SK-N-SH (cell line): ENCODE data around the gene SPCS3. TPM values are rescaled to one million over a fixed set of nuclear protein-coding genes. Genes with fewer than 3 reads are reported as not detected.
"Not testable (repeated sequence)": the region's sequence is repeated elsewhere in the genome, so short reads cannot be mapped to it uniquely, and the experiment has no call there.

Experiments
- CTCF ChIA-PET: fragments of 300-600, 350-600 bp; formaldehyde crosslinking; extraction: SDS; loops from one replicate; lab custom pipeline; 2021; lab: Yijun Ruan, JAX
- POLR2A ChIA-PET: fragments of 350-600 bp; sonication (Branson Sonifier 250); formaldehyde crosslinking; extraction: SDS; loops from one replicate; lab custom pipeline; 2020; ENCODE audit warnings: antibody characterized with exemption, inconsistent platforms; lab: Yijun Ruan, JAX
- DNase-seq: peaks from one replicate; pipeline ENCODE4 v3.0.0; 2012
- H2AFZ ChIP-seq: fragments of 200-600 bp; sonication (generic); 2 replicates; pipeline ENCODE4 v1.8.1; 2016; ENCODE audit warnings: antibody characterized with exemption, mild to moderate bottlenecking, low read depth
- H3F3A ChIP-seq: fragments of 200-600 bp; sonication (generic); replicated peaks from 2 replicates; pipeline ENCODE3; 2016; ENCODE audit warnings: antibody characterized with exemption, mild to moderate bottlenecking; ENCODE audit not compliant: insufficient read depth
- H3K27ac ChIP-seq, 2 experiments: fragments of 200-500 bp in 1 of 2; fragments of 200-600 bp in 1 of 2; sonication (Bioruptor generic) in 1 of 2; sonication (generic), shearing (Covaris generic) in 1 of 2; 2 replicates each; pipeline versions ENCODE4 v1.5.1 to v1.6.1; 2014 to 2016; ENCODE audit warnings: low read depth in 2 of 2, inconsistent platforms in 1 of 2, low read length in 1 of 2, mild to moderate bottlenecking in 1 of 2, mixed read lengths in 1 of 2
- H3K27me3 ChIP-seq: fragments of 200-600 bp; sonication (generic), shearing (Covaris generic); 2 replicates; pipeline ENCODE4 v1.6.1; 2016; ENCODE audit warnings: mixed run types; ENCODE audit not compliant: insufficient read depth
- H3K36me3 ChIP-seq, 2 experiments: fragments of 200-500 bp in 1 of 2; fragments of 200-600 bp in 1 of 2; sonication (Bioruptor generic) in 1 of 2; sonication (generic) in 1 of 2; replicated peaks in 1 of 2; 2 replicates each; pipeline versions ENCODE3 to v1.5.1; 2014 to 2016; ENCODE audit warnings: low read length in 1 of 2, mild to moderate bottlenecking in 1 of 2; ENCODE audit not compliant: insufficient read depth in 2 of 2, control insufficient read depth in 1 of 2
- H3K4me1 ChIP-seq, 2 experiments: fragments of 200-500 bp in 1 of 2; fragments of 200-600 bp in 1 of 2; sonication (Bioruptor generic) in 1 of 2; sonication (generic), shearing (Covaris generic) in 1 of 2; 2 replicates each; pipeline versions ENCODE4 v1.5.1 to v1.6.1; 2014 to 2016; ENCODE audit warnings: low read depth in 1 of 2, low read length in 1 of 2, mixed run types in 1 of 2; ENCODE audit not compliant: insufficient read depth in 2 of 2, control insufficient read depth in 1 of 2
- H3K4me2 ChIP-seq: fragments of 200-600 bp; sonication (generic), shearing (Covaris generic); 2 replicates; pipeline ENCODE4 v1.6.1; 2017; ENCODE audit warnings: mixed run types
- H3K4me3 ChIP-seq, 2 experiments: fragments of 200-500 bp in 1 of 2; fragments of 200-600 bp in 1 of 2; sonication (Bioruptor generic) in 1 of 2; sonication (generic), shearing (Covaris generic) in 1 of 2; 2 replicates each; pipeline versions ENCODE4 v1.5.1 to v1.8.1; 2014 to 2016; ENCODE audit warnings: low read depth in 2 of 2, inconsistent platforms in 1 of 2, low read length in 1 of 2, mild to moderate bottlenecking in 1 of 2, mixed read lengths in 1 of 2, moderate library complexity in 1 of 2
- H3K79me2 ChIP-seq: fragments of 200-600 bp; sonication (generic); 2 replicates; pipeline ENCODE4 v1.8.1; 2017; ENCODE audit warnings: mild to moderate bottlenecking; ENCODE audit not compliant: insufficient read depth
- H3K9ac ChIP-seq: fragments of 200-600 bp; sonication (generic); 2 replicates; pipeline ENCODE4 v1.6.1; 2017; ENCODE audit warnings: mixed run types
- H3K9me2 ChIP-seq: fragments of 200-600 bp; sonication (generic); 2 replicates; pipeline ENCODE4 v1.6.1; 2017; ENCODE audit warnings: mixed run types
- H3K9me3 ChIP-seq: fragments of 200-600 bp; sonication (generic); 2 replicates; pipeline ENCODE4 v1.6.1; 2017; ENCODE audit warnings: mixed run types, mild to moderate bottlenecking, moderate library complexity
- H4K20me1 ChIP-seq: fragments of 200-600 bp; sonication (generic); 2 replicates; pipeline ENCODE4 v1.6.1; 2017; ENCODE audit warnings: mild to moderate bottlenecking, mixed run types; ENCODE audit not compliant: insufficient read depth
- CHD2 ChIP-seq: fragments of 150-350 bp; IDR thresholded peaks from 2 replicates; pipeline ENCODE4 v1.6.1; 2018; ENCODE audit warnings: low read length; ENCODE audit not compliant: partially characterized antibody
- EZH2phosphoT487 ChIP-seq: fragments of 200-600 bp; sonication (generic); IDR thresholded peaks from 2 replicates; pipeline ENCODE4 v1.6.1; 2017; ENCODE audit warnings: low read depth, mixed run types, mild to moderate bottlenecking, antibody characterized with exemption, moderate library complexity, borderline replicate concordance
- MEF2A ChIP-seq: IDR thresholded peaks from 2 replicates; pipeline ENCODE4 v1.4.0; 2012; ENCODE audit warnings: low read depth, borderline replicate concordance
- MXI1 ChIP-seq: IDR thresholded peaks from 2 replicates; pipeline ENCODE4 v1.6.1; 2012; ENCODE audit warnings: mild to moderate bottlenecking, low read depth, low read length, improper control_type of control experiment
- POLR2AphosphoS5 ChIP-seq: IDR thresholded peaks from 2 replicates; pipeline ENCODE4 v1.6.1; 2012; ENCODE audit warnings: low read depth, low read length
- RAD21 ChIP-seq: IDR thresholded peaks from 2 replicates; pipeline ENCODE4 v1.6.1; 2012; ENCODE audit warnings: mild to moderate bottlenecking, low read length
- WGBS: methylation state at CpG from one replicate; pipeline ENCODE4 v1.1.6; 2017; ENCODE audit warnings: low lambda C conversion rate; 5-methylcytosine and 5-hydroxymethylcytosine counted together
- polyA plus RNA-seq, 3 experiments: library from polyadenylated mRNA; depleted of rRNA; stranded (reverse); fragments of >200 nt; gene quantifications; 2 replicates each; pipeline ENCODE4 v1.2.3, GENCODE V29; 2012
- TF ChIP-seq, protein P1 (sequence below): fragments of 150-350 bp; IDR thresholded peaks from 2 replicates; pipeline ENCODE4 v1.6.1; 2016; ENCODE audit warnings: mild to moderate bottlenecking, low read depth, low read length
- TF ChIP-seq, protein P2 (sequence below): IDR thresholded peaks from 2 replicates; pipeline ENCODE4 v1.4.0; 2012; ENCODE audit warnings: low read depth, borderline replicate concordance

SPCS3 gene
- polyA plus RNA-seq, 1 of the 3 experiments (the other 2 are of a cell fraction) = 27.7 TPM

DNA sequence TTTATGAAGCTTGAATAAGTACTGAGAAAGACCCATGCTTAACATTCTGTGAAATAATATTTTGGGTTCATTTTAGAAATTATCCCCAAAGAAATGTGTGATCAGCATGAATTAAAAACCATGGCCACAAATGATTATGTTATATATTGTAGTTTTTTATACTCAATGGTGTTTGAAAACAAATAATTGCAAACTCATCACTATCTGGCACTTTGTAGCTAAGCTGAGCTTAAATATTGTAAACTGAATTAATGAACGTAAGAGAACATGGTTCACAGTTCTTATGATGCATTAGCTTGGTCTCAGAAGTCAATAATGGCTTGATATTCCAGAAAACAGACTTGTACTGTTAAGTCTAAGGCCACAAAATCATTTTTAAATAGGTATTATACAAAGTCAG lies 26.1 kb upstream of the SPCS3 start (continued):
- TF ChIP-seq POLR2AphosphoS5 = no peak

DNA sequence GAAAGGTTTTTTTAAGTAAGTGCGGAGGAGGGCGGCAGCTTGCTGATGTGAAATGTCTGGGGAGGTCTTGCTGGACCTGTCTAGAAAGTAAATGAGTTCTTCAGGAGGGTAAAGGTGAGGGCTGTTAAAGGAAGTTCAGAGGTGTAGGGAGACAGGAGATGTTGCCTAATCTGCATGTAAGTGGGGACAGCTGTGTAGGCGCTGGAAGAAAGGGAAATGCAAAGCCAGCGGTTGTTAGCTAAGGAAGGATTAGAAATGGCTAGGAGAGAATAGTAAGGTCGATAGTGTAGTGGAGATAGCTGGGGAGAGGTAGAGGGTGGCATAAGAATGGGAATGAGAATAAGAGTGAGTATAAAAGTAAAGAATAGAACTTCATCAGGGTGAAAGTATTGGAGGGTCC lies 23.9 kb upstream of the SPCS3 start:
- H3K27ac ChIP-seq, H3K4me2 ChIP-seq, H4K20me1 ChIP-seq, H3K4me1 ChIP-seq, H3K9me2 ChIP-seq, CTCF ChIA-PET, H3K27me3 ChIP-seq, DNase-seq, H3K79me2 ChIP-seq, H3K4me3 ChIP-seq, H3F3A ChIP-seq, H2AFZ ChIP-seq, H3K9ac ChIP-seq, H3K9me3 ChIP-seq, H3K36me3 ChIP-seq, POLR2A ChIA-PET: not testable (repeated sequence)
- 91% methylated on average over 5 of the region's 5 CpGs for WGBS

DNA sequence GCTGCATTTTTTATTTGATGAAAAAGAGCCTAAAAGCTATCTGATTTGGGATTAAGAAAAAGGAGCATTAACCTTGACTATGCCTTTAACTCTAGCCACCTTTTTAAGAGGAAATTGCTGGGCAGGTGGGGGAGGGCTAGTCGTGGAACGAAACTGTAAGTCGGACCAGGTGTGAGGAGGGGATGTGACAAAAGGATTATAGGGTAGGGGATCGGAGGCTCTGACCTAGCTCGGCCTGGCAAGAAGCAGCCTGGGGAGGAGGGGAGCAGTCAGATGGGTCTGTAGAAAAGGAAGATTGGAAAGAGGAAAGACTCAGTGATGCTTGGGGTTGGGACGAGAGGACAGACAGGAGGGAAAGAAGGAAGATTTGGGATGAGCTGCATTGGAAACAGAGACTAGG lies 21.1 kb upstream of the SPCS3 start:
- Histone ChIP-seq H3K79me2 (no peaks in the 10 kb centered on the region), H2AFZ (no peak overlapping the region), H3K9me3 (no peaks in the 10 kb centered on the region), H3K36me3 (no peaks in the 10 kb centered on the region), H3K4me2 (no peak overlapping the region), H3K4me1 (peaks cover 0 to 12% of the 10 kb centered on the region in 2 experiments; a peak in 1 of 4 replicates), H4K20me1 (no peaks in the 10 kb centered on the region), H3K9me2 (no peaks in the 10 kb centered on the region), H3K4me3 (no peak overlapping the region), H3K9ac (no peak overlapping the region), H3K27me3 (no peaks in the 10 kb centered on the region), H3K27ac (no peak overlapping the region), H3F3A (peaks cover 5% of the 10 kb centered on the region)
- TF ChIP-seq RAD21 (no peak), POLR2AphosphoS5 (no peak), MEF2A (no peak), MXI1 (no peak), CHD2 (no peak), EZH2phosphoT487 (no peak)
- TF ChIP-seq, protein P1, sequence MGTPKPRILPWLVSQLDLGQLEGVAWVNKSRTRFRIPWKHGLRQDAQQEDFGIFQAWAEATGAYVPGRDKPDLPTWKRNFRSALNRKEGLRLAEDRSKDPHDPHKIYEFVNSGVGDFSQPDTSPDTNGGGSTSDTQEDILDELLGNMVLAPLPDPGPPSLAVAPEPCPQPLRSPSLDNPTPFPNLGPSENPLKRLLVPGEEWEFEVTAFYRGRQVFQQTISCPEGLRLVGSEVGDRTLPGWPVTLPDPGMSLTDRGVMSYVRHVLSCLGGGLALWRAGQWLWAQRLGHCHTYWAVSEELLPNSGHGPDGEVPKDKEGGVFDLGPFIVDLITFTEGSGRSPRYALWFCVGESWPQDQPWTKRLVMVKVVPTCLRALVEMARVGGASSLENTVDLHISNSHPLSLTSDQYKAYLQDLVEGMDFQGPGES = no peak
- TF ChIP-seq, protein P2, sequence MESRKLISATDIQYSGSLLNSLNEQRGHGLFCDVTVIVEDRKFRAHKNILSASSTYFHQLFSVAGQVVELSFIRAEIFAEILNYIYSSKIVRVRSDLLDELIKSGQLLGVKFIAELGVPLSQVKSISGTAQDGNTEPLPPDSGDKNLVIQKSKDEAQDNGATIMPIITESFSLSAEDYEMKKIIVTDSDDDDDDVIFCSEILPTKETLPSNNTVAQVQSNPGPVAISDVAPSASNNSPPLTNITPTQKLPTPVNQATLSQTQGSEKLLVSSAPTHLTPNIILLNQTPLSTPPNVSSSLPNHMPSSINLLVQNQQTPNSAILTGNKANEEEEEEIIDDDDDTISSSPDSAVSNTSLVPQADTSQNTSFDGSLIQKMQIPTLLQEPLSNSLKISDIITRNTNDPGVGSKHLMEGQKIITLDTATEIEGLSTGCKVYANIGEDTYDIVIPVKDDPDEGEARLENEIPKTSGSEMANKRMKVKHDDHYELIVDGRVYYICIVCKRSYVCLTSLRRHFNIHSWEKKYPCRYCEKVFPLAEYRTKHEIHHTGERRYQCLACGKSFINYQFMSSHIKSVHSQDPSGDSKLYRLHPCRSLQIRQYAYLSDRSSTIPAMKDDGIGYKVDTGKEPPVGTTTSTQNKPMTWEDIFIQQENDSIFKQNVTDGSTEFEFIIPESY = no peak
- WGBS = 97% methylated on average over 6 of the region's 6 CpGs
- no peak for DNase-seq
- ChIA-PET CTCF (no interaction called here), POLR2A (no interaction called here)
